Vagina (tissue), 2 donors: ENCODE data around the gene MYO1D.

Source experiments
- CTCF ChIP-seq, 3 experiments: fragments of 450-650 bp in 2 of 3; fragments of 200-600 bp in 1 of 3; sonication (generic) in 1 of 3; IDR thresholded peaks; one replicate each; pipeline ENCODE4 v1.5.1; 2017 to 2019; ENCODE audit warnings: antibody characterized with exemption in 3 of 3, mild to moderate bottlenecking in 2 of 3, moderate library complexity in 2 of 3
- POLR2A ChIP-seq, 2 donors: fragments of 450-650 bp; IDR thresholded peaks; one replicate each; pipeline ENCODE4 v1.6.1; 2017; ENCODE audit warnings: antibody characterized with exemption in 2 of 2, mild to moderate bottlenecking in 2 of 2, moderate library complexity in 2 of 2

DNA sequence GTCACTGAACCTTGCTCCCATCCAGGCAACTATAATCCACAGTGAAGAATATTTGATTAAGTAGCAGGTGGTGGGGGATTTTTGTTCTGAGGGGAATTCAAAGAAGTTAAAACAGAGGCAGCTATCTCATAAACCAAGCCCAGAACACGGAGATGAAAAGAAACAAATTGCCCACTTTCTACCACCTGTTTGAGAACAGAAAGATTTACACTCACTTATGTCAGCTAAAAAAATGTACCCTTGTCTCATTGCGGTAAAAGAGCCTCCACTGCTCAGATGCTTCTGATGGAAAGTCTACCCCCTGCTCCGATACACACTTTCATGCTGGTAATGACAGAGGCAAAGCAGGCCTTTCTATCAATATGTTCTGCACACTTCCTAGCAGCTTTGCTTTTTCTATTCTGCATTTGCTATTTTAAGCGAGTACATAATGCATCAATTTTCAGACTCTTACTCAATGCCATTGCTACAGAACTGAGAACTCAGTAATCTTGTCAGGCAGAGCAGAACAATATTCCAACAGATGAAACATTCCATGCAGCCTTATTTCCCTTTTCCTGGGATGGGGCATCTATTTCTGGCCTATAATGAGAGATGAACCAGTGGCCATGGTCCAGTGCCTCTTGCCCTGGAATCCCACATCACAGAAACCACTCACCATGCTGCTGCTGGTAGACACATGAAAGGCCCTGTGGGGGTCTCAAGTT is 361.1 kb downstream of the MYO1D start:
- TF ChIP-seq CTCF (IDR thresholded peaks at IDR 0.05) (no peak), POLR2A (IDR thresholded peaks at IDR 0.05) (no peak)
